ENCODE data around the gene SLC22A17.

Gene SLC22A17

DNA sequence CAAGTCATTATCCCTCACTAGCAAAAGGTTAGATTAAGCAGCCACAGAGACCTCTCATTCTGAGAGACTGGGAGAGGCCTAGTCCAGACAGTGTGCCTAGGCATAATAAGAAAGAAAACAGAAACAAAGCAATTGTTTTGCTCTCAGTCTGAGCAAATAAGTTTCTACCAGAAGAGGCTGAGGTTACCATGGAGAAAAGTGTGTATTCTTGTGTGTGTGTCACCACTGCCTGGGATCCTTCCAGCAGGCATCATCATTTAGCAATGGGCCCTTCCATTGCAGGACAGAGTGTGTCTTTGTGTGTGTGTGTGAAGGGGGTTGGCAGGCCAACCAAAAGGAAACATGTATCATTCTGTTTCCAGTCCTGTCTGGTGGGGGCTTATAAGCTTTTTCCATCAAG, 8.6 kb upstream of the SLC22A17 start:
- DNase-seq = no peak

DNA sequence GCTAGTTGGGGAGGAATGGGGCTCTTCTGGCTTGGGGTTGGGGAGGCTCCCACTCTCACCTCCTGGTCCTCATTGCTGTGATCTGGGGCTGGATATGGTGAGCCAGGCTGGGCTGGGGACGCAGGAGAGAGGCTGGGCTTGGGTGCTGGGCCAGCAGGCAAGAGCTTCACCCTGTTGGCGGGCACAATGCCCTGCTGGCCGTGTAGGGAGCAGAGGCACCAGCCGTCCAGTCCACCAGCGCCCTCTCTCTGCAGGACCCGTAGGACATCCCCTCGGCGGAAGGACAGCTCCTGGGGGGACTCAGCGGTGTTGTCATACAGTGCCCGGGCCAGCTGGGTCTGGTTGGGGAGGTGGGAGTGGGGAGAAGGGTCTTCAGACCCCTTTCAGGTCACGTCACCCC, 7.8 kb upstream of the SLC22A17 start:
- no peak for DNase-seq

DNA sequence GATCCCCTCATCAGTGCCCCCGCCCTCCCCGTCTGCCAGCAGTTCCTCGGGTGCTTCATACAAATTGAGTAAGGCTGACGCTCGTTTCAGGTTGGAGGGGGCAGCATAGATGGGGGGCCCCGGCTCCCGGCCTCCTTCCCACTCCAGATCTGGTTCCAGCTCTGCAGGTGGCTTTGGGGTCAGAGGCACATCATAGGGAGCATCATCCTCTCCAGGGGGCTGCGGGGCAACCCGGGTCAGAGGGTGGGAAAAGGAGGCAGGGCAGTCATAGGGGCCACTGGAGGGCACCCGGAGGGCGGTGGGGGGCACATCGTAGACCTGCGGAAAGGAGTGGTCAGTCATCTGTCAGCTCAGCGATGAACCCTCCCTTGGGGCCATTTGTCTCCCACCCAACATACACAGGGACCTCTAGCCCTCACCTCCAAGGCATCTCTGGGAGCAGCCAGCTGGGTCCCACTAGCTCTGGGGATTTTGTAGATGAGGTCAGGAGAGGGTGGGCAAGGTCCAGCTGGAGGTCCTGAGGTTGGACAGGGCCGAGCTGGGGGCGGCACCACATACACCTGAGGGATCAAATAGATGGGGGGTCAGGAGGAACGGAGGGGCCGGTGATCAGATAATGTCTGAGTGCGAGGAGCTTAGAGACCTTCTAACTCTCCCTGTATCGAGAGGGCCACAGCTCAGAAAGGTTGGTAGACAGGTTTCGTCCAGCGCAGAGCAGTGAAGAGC, 7.2 kb upstream of the SLC22A17 start:
- no peak for DNase-seq

DNA sequence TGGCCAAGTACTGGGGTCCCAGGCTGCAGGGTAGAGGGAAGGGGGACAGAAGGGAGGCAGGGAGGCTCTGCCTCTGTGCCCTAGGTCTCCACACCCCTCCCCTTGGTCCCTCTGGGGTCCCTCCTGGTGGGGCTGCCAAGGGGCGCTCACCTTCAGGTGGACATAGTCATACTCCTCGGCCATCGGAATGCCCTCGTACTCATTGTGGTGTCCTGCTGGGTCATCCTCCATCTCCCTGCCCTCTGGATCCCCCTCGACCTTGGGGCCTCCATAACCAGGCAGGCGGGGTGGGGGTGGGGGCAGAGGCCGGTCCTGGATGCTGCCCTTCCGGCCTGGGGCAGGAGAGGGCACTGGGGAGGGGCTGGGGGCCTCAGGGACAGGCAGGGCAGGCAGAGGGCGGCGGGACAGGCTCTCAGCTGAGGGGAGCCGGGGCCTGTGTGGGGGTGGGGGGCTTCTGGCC, 6.5 kb upstream of the SLC22A17 start:
- DNase-seq = no peak

DNA sequence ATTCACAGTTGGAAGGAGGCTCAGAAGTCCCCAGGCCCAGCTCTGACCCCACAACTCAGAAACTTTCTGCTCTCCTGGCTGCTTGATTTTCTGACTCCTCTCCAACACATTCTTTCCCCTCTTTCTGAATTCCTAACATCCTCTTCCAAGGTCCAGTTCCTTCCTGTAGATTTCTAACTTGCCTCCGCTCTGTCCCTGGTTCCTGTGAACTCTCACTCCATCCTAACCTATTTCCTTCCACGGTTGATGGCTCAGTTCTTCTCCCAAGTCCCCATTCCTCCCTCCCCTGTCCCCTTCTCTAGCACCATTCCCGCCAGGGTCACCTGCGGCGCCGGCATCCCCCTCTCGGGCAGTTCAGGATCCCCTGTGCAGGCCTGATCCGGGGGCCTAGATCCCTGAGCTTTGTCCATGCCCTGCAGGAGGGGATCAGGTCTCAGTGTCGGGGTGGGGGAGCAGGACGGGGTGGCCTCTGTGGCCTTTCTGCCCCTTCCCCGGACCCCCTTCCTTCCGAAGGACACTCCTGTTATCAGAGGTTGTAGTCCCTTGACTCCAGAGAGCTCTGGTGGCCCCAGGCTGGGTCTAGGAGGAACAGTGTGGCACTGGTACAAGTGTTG, 6.0 kb upstream of the SLC22A17 start:
- no peak for DNase-seq

DNA sequence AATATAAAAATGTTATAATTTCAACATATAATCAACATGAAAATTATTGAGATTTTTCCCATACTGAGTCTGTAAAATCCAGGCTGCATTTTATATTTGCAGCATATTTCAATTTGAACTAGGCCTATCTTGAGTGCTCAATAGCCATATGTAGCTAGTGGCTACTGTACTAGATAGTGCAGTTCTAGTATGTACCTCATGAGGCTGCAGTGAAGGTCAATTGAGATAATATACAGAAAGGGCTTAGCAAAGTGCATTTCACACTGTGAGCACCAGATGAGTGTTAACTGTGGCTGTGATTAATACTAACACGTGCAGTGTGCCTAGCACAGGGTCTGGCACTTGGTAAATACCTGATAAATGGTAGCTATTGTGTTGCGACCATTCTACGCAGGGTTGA, 5.4 kb upstream of the SLC22A17 start:
- no peak for DNase-seq

DNA sequence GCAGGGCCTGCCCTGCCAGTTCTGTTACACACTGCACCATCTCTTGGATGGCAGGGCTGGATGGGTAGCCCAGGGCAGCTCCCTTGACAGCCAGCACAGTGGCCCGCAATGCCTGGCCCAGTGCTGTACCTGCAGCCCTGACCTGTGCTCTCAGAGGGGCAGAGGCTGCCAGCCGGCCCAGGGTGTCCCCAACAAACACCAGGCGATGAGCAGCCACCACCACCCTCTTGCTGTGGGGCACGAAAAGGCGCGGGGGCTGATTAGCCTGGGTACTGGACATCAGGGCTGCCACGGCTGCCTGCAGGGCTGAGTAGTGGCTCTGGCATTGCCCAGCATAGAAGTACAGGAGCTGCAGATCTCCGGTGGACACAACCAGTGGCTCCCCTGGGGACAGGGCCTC, 4.6 kb upstream of the SLC22A17 start:
- no peak for DNase-seq

DNA sequence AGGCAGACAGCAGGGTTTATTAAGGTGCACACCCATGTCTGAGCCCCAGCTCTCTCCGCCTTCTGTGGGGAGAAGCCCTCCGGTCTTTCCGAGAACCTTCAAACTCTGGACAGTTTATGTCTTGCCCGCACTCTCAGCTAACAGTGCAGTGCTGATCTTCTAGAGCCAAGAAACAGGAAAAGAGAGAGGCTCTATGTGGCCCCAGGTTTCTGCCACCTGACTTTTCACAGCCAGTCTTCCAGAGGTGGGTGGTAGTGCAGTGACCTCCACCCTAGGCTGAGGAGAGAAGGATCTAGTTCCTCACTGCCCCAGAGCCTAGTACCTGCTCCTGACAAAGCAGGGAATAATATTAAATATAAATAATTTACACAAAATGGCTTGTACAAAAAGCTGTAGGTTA, 4.0 kb upstream of the SLC22A17 start:
- DNase-seq = no peak

DNA sequence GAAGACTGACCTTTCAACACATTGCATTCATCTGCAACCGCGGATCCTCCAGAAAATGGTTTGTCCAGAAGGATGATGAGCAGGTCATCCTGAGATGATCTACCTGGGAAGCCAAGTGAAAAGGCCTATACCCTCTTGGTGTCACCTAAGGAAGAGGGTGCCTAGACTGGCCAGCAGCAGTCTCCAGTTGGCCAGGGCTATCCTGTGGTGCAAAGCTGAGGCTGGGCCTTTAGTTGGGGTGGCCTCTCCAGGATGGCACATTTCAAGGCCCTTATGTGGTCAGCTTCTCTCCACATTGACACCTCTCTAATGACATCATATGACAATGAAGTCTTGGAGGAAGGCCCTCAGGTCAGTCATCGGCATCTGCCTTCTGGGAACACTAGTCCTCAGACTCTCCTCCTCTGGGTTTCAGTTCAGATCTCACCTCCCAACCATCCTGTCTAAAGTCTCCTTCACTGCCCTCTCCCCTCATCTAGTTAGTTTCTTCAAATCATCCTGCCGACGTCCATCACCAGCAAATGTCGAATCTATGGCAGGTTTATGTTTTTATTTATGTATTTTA, 3.3 kb upstream of the SLC22A17 start:
- DNase-seq = no peak

DNA sequence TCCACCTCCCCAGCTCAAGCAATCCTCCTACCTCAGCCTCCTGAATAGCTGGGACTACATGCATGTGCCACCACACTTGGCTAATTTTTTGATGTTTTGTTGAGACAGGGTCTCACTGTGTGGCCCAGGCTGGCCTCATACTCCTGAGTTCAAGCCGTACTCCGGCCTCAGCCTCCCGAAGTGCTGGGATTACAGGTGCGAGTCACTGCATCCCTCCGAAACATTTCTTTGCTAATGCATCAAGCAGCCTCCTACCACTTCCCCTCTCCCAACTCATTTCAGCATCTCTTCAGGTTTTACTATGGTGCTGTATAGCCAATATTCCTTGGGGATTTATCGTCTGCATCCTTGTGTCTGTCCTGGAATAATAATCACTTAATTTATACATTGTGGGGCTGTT, 2.3 kb upstream of the SLC22A17 start:
- DNase-seq = no peak

DNA sequence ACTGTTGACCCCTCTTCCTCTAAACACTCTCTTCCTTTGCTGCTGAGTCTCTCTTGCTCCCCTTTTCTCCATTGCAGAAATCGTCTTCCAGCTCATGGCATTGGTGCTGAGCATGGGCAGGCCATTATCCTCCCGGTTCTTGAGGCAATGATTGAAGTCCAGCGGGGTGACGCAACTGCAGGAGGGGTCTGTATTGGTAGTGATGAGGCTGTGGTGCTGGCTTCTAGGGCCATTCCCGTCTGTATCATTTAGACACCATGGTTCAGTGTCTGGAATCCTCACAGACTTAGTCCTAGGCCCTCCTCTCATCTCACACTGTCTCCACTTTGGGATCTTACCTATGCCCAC, 720 bp upstream of the SLC22A17 start:
- DNase-seq = no peak

DNA sequence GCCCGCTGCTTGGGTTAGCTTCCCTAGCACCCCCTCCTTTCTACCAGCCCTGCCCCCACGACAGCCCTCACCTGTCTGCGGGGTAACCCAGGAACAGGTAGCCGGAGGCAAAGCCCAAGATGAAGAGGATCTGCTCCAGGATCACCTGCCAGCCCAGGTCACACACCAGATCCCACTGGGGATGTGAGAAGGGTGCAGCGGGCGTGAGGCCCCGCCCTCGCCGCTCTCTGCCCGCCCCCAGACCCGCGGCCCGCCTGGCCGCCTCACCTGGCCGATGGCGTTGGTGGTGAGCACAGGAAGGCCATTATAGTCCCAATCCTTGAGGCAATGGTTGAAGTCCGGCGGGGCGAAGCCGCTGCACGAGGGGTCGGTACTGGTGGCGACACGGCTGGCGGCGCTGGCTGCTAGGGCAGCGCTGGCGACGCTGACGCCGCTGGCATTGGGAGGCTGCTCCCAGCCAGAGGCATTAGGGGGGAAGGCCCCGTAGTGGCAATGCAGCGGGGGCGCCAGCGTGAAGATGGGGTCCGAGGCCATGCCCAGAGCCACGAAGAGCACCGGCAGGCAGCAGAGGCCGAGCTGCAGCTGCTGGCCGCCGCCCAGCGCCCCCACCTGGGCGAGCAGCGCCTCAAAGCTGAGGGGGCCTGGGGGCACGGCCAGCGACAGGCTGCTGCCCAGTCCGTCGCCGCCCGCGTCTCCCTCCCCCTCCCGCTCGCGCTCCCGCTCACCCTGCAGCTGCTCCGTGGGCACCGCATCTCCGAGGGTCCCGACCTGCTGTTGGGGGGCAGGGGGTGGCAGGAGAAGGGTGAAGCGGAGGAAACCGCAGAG, 794 bp downstream of the SLC22A17 start:
- DNase-seq = peak; percentile 45

DNA sequence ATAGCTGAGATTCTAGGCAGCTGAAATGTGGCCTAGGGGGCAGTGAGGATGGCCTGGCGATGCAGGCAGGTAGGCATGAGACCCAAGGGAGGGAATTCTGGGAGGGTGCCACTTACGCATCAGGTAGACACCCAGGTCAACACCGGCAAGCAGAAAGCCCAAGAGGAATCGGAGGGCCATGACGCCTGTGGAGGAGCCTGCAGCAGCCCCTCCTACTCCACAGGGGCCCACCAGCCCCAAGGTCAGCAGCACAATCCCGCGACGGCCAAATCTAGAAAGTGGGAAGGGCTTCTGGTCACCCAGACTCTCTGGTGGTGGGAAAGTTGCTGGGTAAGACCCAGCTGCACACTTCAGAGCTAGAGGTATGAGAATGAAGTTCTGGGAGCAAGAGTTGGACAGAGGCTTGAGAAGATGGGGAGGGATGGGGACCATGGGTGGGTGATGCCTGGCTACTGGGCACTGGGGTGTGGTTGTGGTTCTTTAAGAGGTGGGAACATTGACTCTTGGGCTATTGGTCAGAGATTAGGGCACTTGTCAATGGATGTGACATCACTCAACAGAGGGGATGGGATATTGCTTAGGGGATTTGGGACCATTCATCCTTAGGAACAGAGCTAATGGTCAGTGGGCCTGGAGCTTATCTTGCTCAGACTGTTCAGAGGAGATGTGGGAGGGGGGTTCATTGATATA, 3.4 kb downstream of the SLC22A17 start:
- no peak for DNase-seq

DNA sequence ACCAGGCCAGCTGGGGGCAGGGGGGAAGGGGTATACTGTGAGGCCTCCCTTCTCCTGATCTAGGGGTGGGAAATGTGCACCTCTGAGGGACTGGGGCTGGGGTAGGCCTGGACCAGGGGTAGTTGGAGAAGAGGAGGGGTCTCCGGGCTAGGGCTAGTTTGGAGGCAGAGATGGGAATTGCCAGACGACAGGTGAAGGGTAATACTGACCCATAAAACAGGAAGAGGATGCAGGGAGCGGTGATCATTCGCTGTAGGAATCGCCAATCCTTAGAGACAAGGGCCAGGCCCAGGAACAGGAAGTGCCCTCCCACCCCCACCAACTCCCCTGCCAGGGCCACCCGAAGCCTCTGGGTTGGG, 4.4 kb downstream of the SLC22A17 start:
- DNase-seq = no peak

DNA sequence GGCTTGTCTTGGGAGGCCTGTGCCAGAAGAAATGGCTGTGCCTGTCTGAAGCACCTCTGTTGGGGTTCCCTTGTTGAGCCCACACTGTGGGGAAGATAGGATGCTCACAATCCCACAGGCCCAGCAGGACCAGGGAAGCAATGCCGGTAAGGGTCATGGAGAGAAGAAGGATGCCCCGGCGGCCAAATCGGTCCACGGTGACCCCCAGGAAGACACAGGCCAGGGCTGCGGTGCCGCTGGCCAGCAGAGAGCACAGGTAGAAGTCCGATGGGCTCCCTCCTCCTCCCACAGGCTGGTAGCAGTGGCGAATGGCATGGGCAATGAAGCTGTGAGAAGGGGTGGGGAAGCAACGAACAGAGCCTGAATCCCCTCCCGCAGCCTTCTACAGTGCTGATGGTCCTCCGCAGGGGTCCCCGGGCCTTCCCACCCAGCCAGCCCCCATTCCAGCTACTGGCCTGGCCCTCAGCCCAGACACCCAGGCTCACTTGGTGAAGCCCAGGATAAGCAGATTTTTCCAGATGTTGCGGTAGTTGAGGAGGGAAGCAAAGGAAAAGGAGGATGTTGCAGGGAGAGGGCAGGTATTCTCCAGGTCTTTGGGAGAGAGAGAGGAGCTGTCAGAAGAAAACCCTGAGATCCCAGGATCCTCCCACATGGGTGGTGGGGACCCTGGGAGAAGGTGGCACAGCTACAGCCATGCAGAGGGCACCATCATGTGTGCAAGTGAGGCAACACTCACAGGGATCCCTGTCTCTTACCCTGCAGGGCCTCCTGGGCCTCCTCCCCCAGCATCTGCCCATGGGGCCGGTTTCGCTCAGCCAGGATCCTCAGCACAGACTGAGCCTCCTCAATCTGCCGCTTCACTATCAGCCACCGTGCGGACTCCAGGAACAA, 5.0 kb downstream of the SLC22A17 start:
- no peak for DNase-seq

DNA sequence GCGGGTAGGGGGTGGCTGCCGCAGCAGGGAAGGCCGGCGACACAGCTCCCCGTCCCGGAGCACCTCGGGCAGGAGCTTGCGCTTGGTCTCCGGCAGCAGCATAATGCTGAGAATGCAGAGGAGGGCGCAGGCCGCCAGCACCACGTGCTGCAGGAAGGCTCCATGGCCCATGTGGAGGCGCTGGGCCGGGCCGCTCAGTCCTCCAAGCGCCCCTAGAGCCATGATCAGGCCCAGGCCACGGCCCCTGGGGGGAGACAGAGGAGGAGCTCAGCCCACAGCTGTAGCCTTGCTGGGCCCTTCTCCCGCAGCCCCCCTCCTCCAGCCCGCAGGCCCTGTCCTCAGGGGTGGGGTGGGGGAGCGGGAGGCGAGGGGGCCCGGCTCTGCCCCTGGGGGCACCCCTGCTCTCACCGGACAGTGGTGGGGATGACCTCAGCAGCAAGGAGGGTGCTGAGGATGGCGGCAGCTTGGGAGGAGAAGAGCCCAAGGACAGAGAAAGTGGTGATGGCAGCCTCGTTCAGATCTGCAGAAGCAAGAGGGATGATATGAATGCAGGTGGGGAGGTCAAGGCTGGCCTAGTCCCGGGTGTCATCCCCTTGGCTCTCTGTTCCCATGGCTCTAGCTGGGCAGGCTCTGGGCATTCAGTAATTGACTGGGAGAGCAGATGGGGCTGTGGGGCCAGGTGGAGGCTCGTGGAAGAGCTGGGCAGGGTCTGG, 5.8 kb downstream of the SLC22A17 start:
- no peak for DNase-seq

DNA sequence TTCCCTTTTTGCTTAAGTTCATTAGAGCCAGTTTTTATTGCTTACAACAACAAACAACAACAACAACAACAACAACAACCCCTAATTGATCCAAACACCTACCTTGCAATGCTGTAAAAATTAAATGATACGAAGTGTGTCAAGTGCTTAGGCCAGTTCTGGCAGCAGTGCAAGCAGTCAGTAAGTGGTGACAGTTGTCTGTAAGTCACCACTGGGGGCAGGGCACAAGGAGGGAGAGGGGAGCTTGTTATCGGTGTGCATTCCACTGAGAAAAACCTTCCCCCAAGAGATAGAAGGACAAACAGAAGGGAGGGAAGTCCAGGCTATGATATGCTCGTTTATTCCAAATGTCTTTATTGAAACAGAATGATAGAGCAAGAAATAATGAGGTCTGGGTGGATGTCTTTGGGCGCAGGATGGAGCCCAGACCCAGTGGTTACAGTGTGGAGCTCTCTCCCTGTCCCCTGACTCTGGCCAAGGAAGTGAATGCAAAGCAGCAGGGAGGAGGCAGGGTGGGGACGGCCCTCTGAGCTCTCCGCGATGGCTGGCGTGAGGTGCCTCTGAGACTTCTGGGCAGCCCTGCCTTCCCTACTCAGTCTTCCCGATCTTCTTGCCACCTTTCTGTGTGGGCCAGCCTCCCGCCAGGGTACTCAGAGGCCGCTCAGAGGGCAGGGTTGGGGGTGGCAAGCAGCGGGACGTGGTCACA, 6.5 kb downstream of the SLC22A17 start:
- no peak for DNase-seq

DNA sequence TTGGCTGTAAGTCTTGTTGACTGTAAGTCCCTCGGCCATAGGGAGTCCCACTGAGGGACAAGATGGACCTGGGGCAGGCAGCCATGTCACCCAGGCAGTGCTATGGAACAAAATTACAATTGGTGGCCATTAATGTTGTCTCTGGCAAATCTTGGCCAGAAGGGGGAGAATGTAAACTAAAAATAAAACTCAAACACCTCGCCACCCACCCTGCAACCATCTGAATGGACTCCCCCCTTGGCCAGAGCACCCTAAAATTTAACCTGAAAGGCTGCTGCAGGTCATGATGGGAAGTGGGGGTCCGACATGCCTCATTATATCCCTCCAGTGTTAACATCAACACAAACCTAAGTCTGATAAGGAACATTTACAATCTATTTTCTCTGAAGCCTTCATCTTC, 8.2 kb downstream of the SLC22A17 start:
- no peak for DNase-seq

DNA sequence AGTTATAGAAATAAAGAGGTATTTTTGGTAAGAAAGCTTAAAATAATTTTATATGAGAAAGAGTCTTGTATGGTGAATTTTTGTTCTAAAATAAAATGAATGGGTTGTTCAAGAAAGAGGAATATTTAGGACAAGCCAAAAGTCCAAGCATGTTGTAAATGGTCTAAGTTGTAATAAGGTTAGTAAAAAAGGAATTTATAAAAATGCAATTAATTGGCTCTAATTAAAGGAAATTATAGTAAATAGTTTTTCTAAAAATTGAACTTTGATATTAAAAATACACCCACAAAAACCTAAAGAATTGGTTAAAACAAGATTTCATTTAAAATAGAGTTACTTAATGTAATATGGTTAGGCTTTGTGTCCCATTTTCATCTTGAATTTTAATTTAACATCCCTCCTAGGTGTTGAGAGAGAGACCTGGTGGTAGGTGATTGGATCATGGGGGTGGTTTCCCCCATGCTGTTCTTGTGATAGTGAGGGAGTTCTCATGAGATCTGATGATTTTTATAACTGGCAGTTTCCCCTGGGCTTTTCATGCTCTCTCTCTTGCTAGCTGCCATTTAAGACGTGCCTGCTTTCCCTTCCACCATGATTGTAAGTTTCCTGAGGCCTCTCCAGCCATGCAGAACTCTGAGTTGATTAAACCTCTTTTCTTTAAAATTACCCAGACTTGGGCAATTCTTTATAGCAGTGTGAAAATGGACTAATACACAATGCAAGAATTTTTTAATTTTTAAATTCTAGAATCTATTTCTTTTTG, 13.0 kb downstream of the SLC22A17 start:
- no peak for DNase-seq

DNA sequence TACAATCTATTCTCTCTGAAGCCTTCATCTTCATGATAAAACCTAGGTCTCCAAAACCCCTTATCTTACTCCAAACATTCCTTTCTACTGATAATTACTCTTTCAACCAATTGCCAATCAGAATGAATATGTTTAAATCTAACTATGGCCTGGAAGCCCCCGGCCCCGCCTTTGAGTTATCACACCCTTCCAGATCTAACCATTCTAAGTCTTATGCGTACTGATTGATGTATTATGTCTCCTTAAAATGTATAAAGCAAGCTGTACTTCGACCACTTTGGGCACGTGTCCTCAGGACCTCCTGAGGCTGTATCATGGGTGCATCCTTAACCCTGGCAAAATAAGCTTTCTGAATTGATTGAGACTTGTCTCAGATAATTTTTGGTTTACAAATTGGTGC, 17.1 kb downstream of the SLC22A17 start:
- DNase-seq = no peak

Measured in NCI-H524 treated with DMSO at 0.1 percent for 48 hours (cell line).